Mucosa of stomach (tissue), 1 donor: ENCODE results near the gene ZNF525.
"Not testable (repeated sequence)": the region's sequence is repeated elsewhere in the genome, so short reads cannot be mapped to it uniquely, and the experiment has no call there.

Experiments used
- H3K27me3 ChIP-seq: one replicate; pipeline ENCODE4 v1.7.0; 2013; ENCODE audit warnings: mild to moderate bottlenecking, low read length; ENCODE audit not compliant: control insufficient read depth, insufficient read depth
- H3K36me3 ChIP-seq: one replicate; pipeline ENCODE4 v1.7.0; 2013; ENCODE audit warnings: low read length; ENCODE audit not compliant: control insufficient read depth, insufficient read depth
- H3K4me1 ChIP-seq: one replicate; pipeline ENCODE4 v1.7.0; 2013; ENCODE audit warnings: mild to moderate bottlenecking, low read length; ENCODE audit not compliant: control insufficient read depth, insufficient read depth
- H3K4me3 ChIP-seq: one replicate; pipeline ENCODE4 v1.7.0; 2013; ENCODE audit warnings: low read length
- H3K9ac ChIP-seq: one replicate; pipeline ENCODE4 v1.7.0; 2013; ENCODE audit warnings: mild to moderate bottlenecking, low read length, moderate library complexity
- H3K9me3 ChIP-seq: one replicate; pipeline ENCODE4 v1.7.0; 2013; ENCODE audit warnings: mild to moderate bottlenecking, low read length, moderate library complexity; ENCODE audit not compliant: control insufficient read depth
- donor health status: Pancreatic carcinoma.

ZNF525 gene

GRCh38 chr19:53365134-53365898 lies at the start of gene ZNF525:
TSS of gene ZNF525 (plus strand) at chr19:53365705. CDS start at chr19:53372282, 6,577 bp downstream.
- no peaks in the 10 kb centered on the region for H3K36me3 ChIP-seq
- no peaks in the 10 kb centered on the region for H3K27me3 ChIP-seq
- H3K4me1 ChIP-seq: peaks cover 9% of the 10 kb centered on the region
- H3K4me3 ChIP-seq: peak within 1 kb of the TSS; percentile 84
- peak within 1 kb of the TSS; percentile 82 for H3K9ac ChIP-seq
- no peaks in the 10 kb centered on the region for H3K9me3 ChIP-seq

- Histone ChIP-seq H3K9me3 (no peaks in the 10 kb centered on the region), H3K4me3 (no peak overlapping the region), H3K4me1 (no peaks in the 10 kb centered on the region), H3K9ac (no peak overlapping the region), H3K36me3 (no peaks in the 10 kb centered on the region), H3K27me3 (no peaks in the 10 kb centered on the region)
These were observed 36.5 kb upstream of the ZNF525 start for GRCh38 chr19:53328967-53329366.

- Histone ChIP-seq H3K36me3 (no peaks in the 10 kb centered on the region), H3K4me3 (no peak overlapping the region), H3K4me1 (no peaks in the 10 kb centered on the region), H3K9ac (no peak overlapping the region), H3K9me3 (no peaks in the 10 kb centered on the region), H3K27me3 (no peaks in the 10 kb centered on the region)
These were observed 33.0 kb upstream of the ZNF525 start for GRCh38 chr19:53332484-53332883.

- Histone ChIP-seq H3K4me1 (no peaks in the 10 kb centered on the region), H3K36me3 (no peaks in the 10 kb centered on the region), H3K27me3 (no peaks in the 10 kb centered on the region), H3K9ac (peak overlapping the region; percentile 91), H3K9me3 (no peaks in the 10 kb centered on the region), H3K4me3 (peak overlapping the region; percentile 90)
These were observed 32.4 kb upstream of the ZNF525 start for GRCh38 chr19:53333066-53333462.

- no peaks in the 10 kb centered on the region for H3K9me3 ChIP-seq
- peak within 1 kb of the TSS; percentile 91 for H3K9ac ChIP-seq
- H3K4me1 ChIP-seq: no peaks in the 10 kb centered on the region
- H3K27me3 ChIP-seq: no peaks in the 10 kb centered on the region
- no peaks in the 10 kb centered on the region for H3K36me3 ChIP-seq
- peak within 1 kb of the TSS; percentile 90 for H3K4me3 ChIP-seq
These were observed 31.7 kb upstream of the ZNF525 start, which contains the start of gene ZNF845 for GRCh38 chr19:53333463-53334449. TSS of gene ZNF845 (plus strand) at chr19:53333749. CDS start at chr19:53341308, 7,559 bp downstream.

- peaks cover 10% of the 10 kb centered on the region for H3K36me3 ChIP-seq
- not testable (repeated sequence) for H3K4me3 ChIP-seq, H3K4me1 ChIP-seq, H3K27me3 ChIP-seq, H3K9ac ChIP-seq
- H3K9me3 ChIP-seq: peaks cover 20% of the 10 kb centered on the region
These were observed 21.1 kb upstream of the ZNF525 start for GRCh38 chr19:53344403-53344802.

- no peaks in the 10 kb centered on the region for H3K27me3 ChIP-seq
- H3K4me3 ChIP-seq: no peak overlapping the region
- peaks cover 34% of the 10 kb centered on the region for H3K9me3 ChIP-seq
- peaks cover 12% of the 10 kb centered on the region for H3K36me3 ChIP-seq
- H3K9ac ChIP-seq: no peak overlapping the region
- H3K4me1 ChIP-seq: no peaks in the 10 kb centered on the region
These were observed 9.8 kb upstream of the ZNF525 start for GRCh38 chr19:53355739-53356138.

- Histone ChIP-seq H3K9me3 (peaks cover 24% of the 10 kb centered on the region), H3K9ac (no peak overlapping the region), H3K4me1 (no peaks in the 10 kb centered on the region), H3K4me3 (no peak overlapping the region), H3K36me3 (no peaks in the 10 kb centered on the region), H3K27me3 (no peaks in the 10 kb centered on the region)
These were observed 7.5 kb upstream of the ZNF525 start for GRCh38 chr19:53357821-53358581.

GRCh38 chr19:53360056-53360455 lies 5.4 kb upstream of the ZNF525 start:
- H3K9ac ChIP-seq, H3K4me1 ChIP-seq, H3K27me3 ChIP-seq, H3K36me3 ChIP-seq, H3K4me3 ChIP-seq, H3K9me3 ChIP-seq: not testable (repeated sequence)

GRCh38 chr19:53365899-53366493 lies 491 bp downstream of the ZNF525 start:
- H3K4me3 ChIP-seq: peak overlapping the region; percentile 84
- peaks cover 9% of the 10 kb centered on the region for H3K4me1 ChIP-seq
- H3K9me3 ChIP-seq: no peaks in the 10 kb centered on the region
- no peaks in the 10 kb centered on the region for H3K36me3 ChIP-seq
- peak overlapping the region; percentile 82 for H3K9ac ChIP-seq
- H3K27me3 ChIP-seq: no peaks in the 10 kb centered on the region

GRCh38 chr19:53372196-53372595 lies 6.7 kb downstream of the ZNF525 start:
- Histone ChIP-seq H3K9me3 (no peaks in the 10 kb centered on the region), H3K9ac (no peak overlapping the region), H3K36me3 (peaks cover 6% of the 10 kb centered on the region), H3K4me1 (no peaks in the 10 kb centered on the region), H3K4me3 (no peak overlapping the region), H3K27me3 (no peaks in the 10 kb centered on the region)
